Stimulated activated CD8-positive, alpha-beta memory T cell treated with anti-CD3 and anti-CD28 coated beads, Interleukin-2, amount 100 ng/mL, for 48 hours (primary cell): Measurements from ENCODE around the gene NOTCH2.

ENCODE experiments used
- DNase-seq, 2 donors: peaks; one replicate each; pipeline ENCODE4 v3.0.0-alpha.2; 2020; ENCODE audit warnings: low read depth in 2 of 2

The NOTCH2 gene

GRCh38 chr1:119946724-119947123 lies 122.7 kb downstream of the NOTCH2 start:
- no peak for DNase-seq

GRCh38 chr1:119943216-119943615 lies 126.2 kb downstream of the NOTCH2 start:
- DNase-seq, result no peak

- no peak for DNase-seq
Measured at GRCh38 chr1:119941392-119941791, 128.1 kb downstream of the NOTCH2 start.

GRCh38 chr1:119940697-119941096 lies 128.8 kb downstream of the NOTCH2 start:
- DNase-seq, result no peak

- DNase-seq, result no peak
Measured at GRCh38 chr1:119937198-119937597, 132.3 kb downstream of the NOTCH2 start.

GRCh38 chr1:119935915-119936314 lies 133.5 kb downstream of the NOTCH2 start:
- no peak for DNase-seq

- no peak for DNase-seq
Measured at GRCh38 chr1:119935373-119935772, 134.1 kb downstream of the NOTCH2 start.

- no peak for DNase-seq
Measured at GRCh38 chr1:119933397-119933796, 136.1 kb downstream of the NOTCH2 start.

GRCh38 chr1:119929643-119930315 lies 139.7 kb downstream of the NOTCH2 start:
- DNase-seq, result no peak

GRCh38 chr1:119926553-119926952 lies 142.9 kb downstream of the NOTCH2 start:
- no peak for DNase-seq

GRCh38 chr1:119924948-119925898 lies 144.2 kb downstream of the NOTCH2 start:
- no peak for DNase-seq

GRCh38 chr1:119920104-119920968 lies 149.1 kb downstream of the NOTCH2 start:
- DNase-seq, result no peak

GRCh38 chr1:119919241-119919640 lies 150.2 kb downstream of the NOTCH2 start:
- no peak for DNase-seq

- DNase-seq, result no peak
Measured at GRCh38 chr1:119918301-119918700, 151.2 kb downstream of the NOTCH2 start.

GRCh38 chr1:119917304-119918055 lies 152.0 kb downstream of the NOTCH2 start:
- DNase-seq, result no peak

- DNase-seq, result no peak
Measured at GRCh38 chr1:119915517-119915916, 153.9 kb downstream of the NOTCH2 start.

GRCh38 chr1:119914071-119914470 lies 155.4 kb downstream of the NOTCH2 start:
- no peak for DNase-seq

- no peak for DNase-seq
Measured at GRCh38 chr1:119912963-119913362, 156.5 kb downstream of the NOTCH2 start.

GRCh38 chr1:119911775-119912174 lies 157.7 kb downstream of the NOTCH2 start:
- DNase-seq, result no peak

GRCh38 chr1:119910618-119911017 lies 158.8 kb downstream of the NOTCH2 start:
- no peak for DNase-seq

- no peak for DNase-seq
Measured at GRCh38 chr1:119909890-119910596, 159.4 kb downstream of the NOTCH2 start.
